Activated T-helper 1 cell treated with Interleukin-2 at 50 U/mL for 16 hours (primary cell): ENCODE results near the gene TAS1R2.
"Not testable (repeated sequence)": the region's sequence is repeated elsewhere in the genome, so short reads cannot be mapped to it uniquely, and the experiment has no call there.

Experiments
- DNase-seq: peaks from one replicate; pipeline ENCODE4 v3.0.0-alpha.2; 2020; ENCODE audit warnings: low read depth

The TAS1R2 gene

DNA sequence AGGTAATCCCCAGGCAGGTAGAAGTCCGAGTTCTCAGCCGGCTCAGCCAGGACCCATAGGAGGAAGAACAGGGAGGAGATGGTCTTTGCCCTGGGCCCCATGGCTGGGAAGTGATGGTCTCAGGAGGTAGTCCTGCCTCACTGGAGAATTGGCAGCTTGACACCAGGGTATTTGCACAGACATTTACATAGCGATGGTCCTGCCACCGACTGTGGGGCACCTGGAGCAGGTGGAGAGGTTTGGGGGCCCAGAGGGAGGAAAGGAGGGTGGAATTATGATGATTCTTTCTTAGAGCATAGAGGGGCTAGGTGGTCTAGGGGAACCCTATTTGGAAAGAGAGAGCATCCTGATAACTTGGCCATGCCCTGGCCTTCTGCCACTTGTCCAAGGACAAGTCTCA is at the start of gene TAS1R2:
TSS of gene TAS1R2 (minus strand) at position 101 of the 400 bp plus-strand sequence. CDS start at position 101, 0 bp downstream.
- no peak for DNase-seq

DNA sequence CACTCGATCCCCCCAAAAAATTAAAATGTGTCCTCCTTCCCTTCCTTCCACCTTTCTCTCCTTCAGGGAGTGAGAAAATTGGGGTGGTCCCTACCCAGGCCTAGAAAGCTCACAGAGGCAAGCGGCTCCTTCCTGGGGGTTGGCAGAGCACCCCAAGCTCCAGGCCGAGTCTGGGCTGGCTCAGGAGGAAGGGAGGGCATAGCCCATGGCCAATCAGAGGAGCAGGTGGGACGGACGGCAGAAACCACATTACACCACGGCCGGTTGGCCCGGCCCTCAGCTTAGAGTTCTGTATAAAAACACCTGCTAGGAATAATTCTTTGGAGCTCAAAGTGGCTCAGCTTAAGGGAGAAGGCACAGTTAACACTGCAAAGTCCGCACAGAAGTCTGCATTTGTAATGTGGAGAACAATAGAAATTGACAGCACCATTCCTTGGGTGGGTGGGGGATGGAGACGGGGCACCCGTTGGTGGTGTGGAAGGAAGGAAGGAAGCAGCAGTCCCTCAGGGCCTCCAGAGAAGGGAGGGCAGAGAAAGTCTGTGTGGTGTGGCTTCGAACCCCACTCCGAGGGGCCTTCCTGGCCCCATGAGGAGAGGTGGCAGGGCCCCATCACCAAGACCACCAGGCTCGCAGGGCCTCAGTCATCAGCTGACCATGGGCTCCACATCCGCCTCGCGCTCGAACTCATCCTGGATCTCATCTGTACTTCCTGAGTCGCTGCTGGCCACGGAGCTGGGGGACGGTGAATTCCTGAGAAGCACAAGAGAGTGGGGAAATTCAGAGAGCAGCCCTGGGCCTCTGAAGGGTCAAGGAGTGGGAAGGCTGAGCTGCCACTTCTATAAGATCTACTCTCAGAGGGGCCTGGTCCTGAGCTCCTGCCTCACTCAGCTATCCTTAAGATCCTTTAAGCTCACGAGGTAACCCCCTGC is 48.7 kb upstream of the TAS1R2 start:
- DNase-seq = no peak

- DNase-seq = peak; percentile 25
Observed at GRCh38 chr1:18907021-18907916, 47.8 kb upstream of the TAS1R2 start.

GRCh38 chr1:18903291-18903756 is 43.9 kb upstream of the TAS1R2 start:
- no peak for DNase-seq

GRCh38 chr1:18902523-18903290 is 43.2 kb upstream of the TAS1R2 start, which contains the start of gene ALDH4A1:
ALDH4A1 (minus strand) TSS chr1:18902555; CDS start chr1:18902523, 32 bp downstream.
- peak; percentile 86 for DNase-seq

DNA sequence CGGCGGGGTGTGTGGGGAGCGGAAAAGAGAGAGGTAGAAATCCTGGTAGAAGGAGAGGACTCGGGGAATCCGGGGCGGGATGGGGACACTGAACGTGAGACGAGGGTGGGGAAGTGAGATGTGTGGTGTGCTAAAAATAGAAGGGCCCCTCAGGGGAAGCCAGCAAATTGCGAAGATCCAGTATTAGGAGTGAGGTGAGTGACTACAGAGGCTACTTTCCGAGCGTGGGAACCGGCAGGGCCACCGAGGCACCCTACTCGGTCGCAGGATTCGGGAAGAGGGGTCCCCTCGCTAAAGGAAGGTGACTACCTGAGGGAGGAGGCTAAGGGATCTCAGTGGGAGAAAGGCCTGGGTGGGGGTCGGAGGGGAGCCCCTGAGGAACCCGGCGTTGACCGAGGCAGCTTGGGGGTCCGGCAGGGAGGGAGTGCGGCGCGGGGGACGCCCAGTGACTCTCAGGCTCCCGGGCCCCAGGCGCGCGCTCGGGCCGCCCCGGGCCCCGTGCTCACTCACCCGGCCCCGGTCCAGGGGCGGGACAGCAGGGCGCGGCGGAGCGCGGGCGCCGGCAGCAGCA is 42.6 kb upstream of the TAS1R2 start:
- DNase-seq = no peak

- no peak for DNase-seq
Observed at GRCh38 chr1:18901147-18901951, 41.9 kb upstream of the TAS1R2 start.

DNA sequence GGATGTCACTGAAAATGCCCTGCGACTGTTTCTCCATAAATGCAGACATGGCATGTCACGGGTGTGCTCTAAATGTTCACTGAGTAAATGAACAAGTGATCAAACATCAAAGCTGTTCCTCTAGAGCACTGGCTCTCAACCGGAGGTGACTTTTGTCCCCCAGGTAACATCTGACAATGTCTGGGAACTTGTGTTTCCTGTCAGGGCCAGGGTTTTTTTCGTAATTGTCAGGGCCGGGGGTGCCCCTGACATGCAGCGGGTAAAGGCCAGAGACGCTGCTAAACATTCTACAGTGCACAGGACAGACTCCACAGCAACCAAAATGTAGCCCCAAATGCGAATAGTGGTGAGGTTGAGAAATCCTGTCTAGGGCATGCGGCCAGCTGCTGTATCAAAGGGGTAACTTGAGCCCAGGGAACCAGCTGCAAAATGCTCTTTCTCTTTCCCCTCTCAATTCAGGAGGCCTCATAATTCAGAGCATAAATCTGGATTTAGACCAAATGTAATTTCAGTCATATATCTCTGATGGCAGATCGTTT is 40.9 kb upstream of the TAS1R2 start:
- no peak for DNase-seq

- no peak for DNase-seq
Observed at GRCh38 chr1:18899363-18900049, 40.0 kb upstream of the TAS1R2 start.

GRCh38 chr1:18898567-18898966 is 39.1 kb upstream of the TAS1R2 start:
- no peak for DNase-seq

GRCh38 chr1:18895317-18895716 is 35.9 kb upstream of the TAS1R2 start:
- no peak for DNase-seq

DNA sequence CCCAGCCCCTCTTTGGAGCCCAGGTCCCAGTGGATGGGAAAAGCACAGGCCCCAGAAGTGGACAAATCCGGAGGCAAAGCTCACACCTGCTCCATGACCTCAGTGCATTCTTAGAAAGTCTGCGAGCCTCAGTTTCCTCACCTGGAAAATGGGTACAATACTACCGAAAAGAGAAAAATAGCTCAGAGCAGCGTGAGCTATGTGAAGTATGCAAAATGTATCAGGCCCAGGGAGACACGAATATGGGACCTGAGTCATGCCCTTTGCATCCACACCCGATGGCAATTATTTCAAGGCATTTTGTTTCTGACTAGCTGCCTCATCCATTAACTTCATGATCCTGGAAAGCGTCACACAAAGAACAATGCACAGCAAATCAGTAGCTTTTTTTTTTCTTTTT is 33.7 kb upstream of the TAS1R2 start:
- DNase-seq = no peak

DNA sequence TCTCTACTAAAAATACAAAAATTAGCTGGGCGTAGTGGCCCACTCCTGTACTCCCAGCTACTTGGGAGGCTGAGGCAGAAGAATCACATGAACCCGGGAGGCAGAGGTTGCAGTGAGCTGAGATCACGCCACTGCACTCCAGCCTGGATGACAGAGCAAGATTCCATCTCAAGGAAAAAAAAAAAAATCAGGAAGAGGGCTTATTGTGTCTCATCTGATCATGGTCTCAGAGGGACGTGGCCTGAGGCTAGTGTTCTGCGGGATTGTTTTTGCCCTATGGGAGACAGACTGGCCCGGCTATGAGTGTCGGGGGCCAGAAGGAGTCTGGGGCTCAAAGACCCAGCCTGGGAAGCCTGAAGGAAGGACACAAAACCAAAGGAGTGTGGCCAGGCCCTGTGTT is 32.4 kb upstream of the TAS1R2 start:
- DNase-seq = not testable (repeated sequence)

DNA sequence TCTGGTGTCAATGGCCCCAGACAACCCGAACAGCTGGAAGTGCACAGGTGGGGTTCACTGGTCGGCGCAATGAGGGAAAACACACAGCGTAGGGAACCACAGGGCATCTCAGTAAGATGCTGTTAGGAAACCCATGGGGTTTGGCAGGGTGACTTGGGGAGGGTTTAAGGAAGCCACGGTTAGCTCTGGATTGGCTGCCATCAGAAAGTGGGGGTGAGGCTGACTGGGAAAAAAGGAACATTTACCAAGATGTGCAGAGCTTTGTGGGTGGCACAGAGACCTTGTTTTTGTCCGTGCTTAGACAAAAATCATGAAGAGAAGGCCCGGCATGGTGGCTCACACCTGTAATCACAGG is 31.9 kb upstream of the TAS1R2 start:
- no peak for DNase-seq

DNA sequence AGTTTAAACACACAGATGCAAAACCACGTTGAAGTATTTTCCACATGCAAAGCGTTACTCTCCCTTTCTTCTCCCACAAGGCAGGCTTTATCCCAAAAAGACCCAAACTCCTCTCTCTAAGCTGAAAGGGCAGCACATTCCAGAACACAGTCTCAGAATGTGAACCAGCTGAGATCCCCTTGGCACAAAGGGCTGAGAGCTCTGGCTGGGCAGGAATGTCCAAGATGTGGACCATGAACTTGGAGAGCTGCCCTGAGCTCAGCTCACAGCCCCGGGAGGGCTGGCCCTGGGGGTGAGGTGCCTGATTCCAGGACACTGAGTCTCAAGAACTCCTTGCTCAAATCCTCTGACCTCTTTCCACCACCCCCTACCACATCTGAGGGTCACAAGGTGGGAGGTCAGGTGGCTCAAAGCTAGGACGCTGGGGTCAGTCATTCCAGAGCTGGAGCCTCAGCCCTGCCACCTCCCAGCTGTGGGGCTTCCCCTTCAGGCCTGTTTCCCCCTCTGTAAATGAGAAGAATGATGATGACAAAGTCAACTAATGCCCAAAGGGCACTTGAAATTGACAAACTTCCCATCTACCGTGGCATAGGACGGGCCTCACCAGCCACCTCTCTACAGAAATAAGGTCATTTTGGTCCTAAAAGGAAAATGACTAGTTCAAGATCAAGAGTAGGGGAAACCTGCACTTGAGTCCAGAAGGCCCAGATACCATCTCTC is 31.4 kb upstream of the TAS1R2 start:
- no peak for DNase-seq

DNA sequence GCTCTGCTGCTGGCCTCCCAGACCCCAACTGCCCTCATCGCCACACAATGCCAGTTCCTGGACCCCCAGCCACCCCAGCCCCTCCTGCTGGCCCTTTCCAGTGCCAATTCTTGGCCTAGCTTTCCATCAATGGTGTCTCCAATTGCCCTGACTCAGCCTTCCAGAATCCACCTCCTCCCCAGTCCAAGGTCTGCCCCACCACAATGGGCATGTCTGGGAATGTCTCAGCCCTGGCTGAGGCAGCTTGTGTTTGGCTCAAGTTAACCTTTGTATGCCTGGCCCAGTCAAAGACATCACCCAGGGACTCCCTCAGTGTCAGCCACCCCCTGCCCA is 26.5 kb upstream of the TAS1R2 start:
- no peak for DNase-seq

GRCh38 chr1:18885311-18886002 is 26.0 kb upstream of the TAS1R2 start:
- DNase-seq = no peak

- no peak for DNase-seq
Observed at GRCh38 chr1:18884727-18885126, 25.3 kb upstream of the TAS1R2 start.

- DNase-seq = no peak
Observed at GRCh38 chr1:18884419-18884717, 24.9 kb upstream of the TAS1R2 start.
